NCI-H2196 (cell line): ENCODE measurements around the gene MYO18A.

ENCODE experiments used
- DNase-seq: peaks from one replicate; lab custom pipeline; 2025; ENCODE audit not compliant: unreplicated experiment; lab: John Stamatoyannopoulos, UW

The MYO18A gene

GRCh38 chr17:29129731-29130130 is 50.5 kb downstream of the MYO18A start:
- DNase-seq, result no peak

GRCh38 chr17:29127840-29128239 is 52.4 kb downstream of the MYO18A start:
- DNase-seq, result no peak

GRCh38 chr17:29126268-29126930 is 53.8 kb downstream of the MYO18A start:
- no peak for DNase-seq

GRCh38 chr17:29125651-29126050 is 54.5 kb downstream of the MYO18A start:
- DNase-seq, result no peak

- DNase-seq, result no peak
Measured at GRCh38 chr17:29124925-29125273, 55.3 kb downstream of the MYO18A start.

- peak; percentile 66 for DNase-seq
Measured at GRCh38 chr17:29124135-29124924, 55.9 kb downstream of the MYO18A start.

- no peak for DNase-seq
Measured at GRCh38 chr17:29123111-29123510, 57.1 kb downstream of the MYO18A start.

GRCh38 chr17:29121442-29121841 is 58.8 kb downstream of the MYO18A start:
- DNase-seq, result no peak

- no peak for DNase-seq
Measured at GRCh38 chr17:29120433-29120832, 59.8 kb downstream of the MYO18A start.

GRCh38 chr17:29119265-29119664 is 60.9 kb downstream of the MYO18A start:
- DNase-seq, result no peak

GRCh38 chr17:29116804-29117753 is 63.1 kb downstream of the MYO18A start:
- DNase-seq, result peak; percentile 36

GRCh38 chr17:29115961-29116803 is 64.0 kb downstream of the MYO18A start:
- peak; percentile 2 for DNase-seq

GRCh38 chr17:29115435-29115834 is 64.8 kb downstream of the MYO18A start:
- no peak for DNase-seq

GRCh38 chr17:29114141-29114540 is 66.1 kb downstream of the MYO18A start:
- no peak for DNase-seq

GRCh38 chr17:29113334-29113733 is 66.9 kb downstream of the MYO18A start:
- DNase-seq, result no peak

GRCh38 chr17:29112771-29113295 is 67.4 kb downstream of the MYO18A start:
- DNase-seq, result no peak

GRCh38 chr17:29111816-29112499 is 68.2 kb downstream of the MYO18A start:
- DNase-seq, result peak; percentile 59

- DNase-seq, result no peak
Measured at GRCh38 chr17:29110372-29110757, 69.8 kb downstream of the MYO18A start.

GRCh38 chr17:29109477-29110371 is 70.5 kb downstream of the MYO18A start:
- no peak for DNase-seq
